Measurements from ENCODE around the gene POT1.

POT1 gene

GRCh38 chr7:124909808-124910207 is 19.8 kb downstream of the POT1 start:
- DNase-seq: no peak

GRCh38 chr7:124908259-124908658 is 21.4 kb downstream of the POT1 start:
- no peak for DNase-seq

- DNase-seq: no peak
Measured at GRCh38 chr7:124907490-124907889, 22.1 kb downstream of the POT1 start.

GRCh38 chr7:124898531-124898930 is 31.1 kb downstream of the POT1 start:
- DNase-seq: no peak

GRCh38 chr7:124896001-124896400 is 33.6 kb downstream of the POT1 start:
- DNase-seq: no peak

- no peak for DNase-seq
Measured at GRCh38 chr7:124893140-124893827, 36.3 kb downstream of the POT1 start.

- no peak for DNase-seq
Measured at GRCh38 chr7:124887247-124887646, 42.4 kb downstream of the POT1 start.

GRCh38 chr7:124881981-124882380 is 47.6 kb downstream of the POT1 start:
- no peak for DNase-seq

- no peak for DNase-seq
Measured at GRCh38 chr7:124879771-124880170, 49.9 kb downstream of the POT1 start.

- DNase-seq: no peak
Measured at GRCh38 chr7:124879103-124879502, 50.5 kb downstream of the POT1 start.

GRCh38 chr7:124874644-124875163 is 54.9 kb downstream of the POT1 start:
- DNase-seq: no peak

GRCh38 chr7:124857672-124858235 is 71.9 kb downstream of the POT1 start:
- DNase-seq: no peak

- no peak for DNase-seq
Measured at GRCh38 chr7:124856299-124856888, 73.2 kb downstream of the POT1 start.

- no peak for DNase-seq
Measured at GRCh38 chr7:124843336-124843735, 86.3 kb downstream of the POT1 start.

- no peak for DNase-seq
Measured at GRCh38 chr7:124840435-124840834, 89.2 kb downstream of the POT1 start.

- no peak for DNase-seq
Measured at GRCh38 chr7:124839687-124840086, 89.9 kb downstream of the POT1 start.

- DNase-seq: no peak
Measured at GRCh38 chr7:124836173-124836572, 93.5 kb downstream of the POT1 start.

- no peak for DNase-seq
Measured at GRCh38 chr7:124818807-124819206, 110.8 kb downstream of the POT1 start.

- no peak for DNase-seq
Measured at GRCh38 chr7:124813994-124814798, 115.4 kb downstream of the POT1 start.

- DNase-seq: no peak
Measured at GRCh38 chr7:124812764-124813163, 116.9 kb downstream of the POT1 start.

GRCh38 chr7:124811341-124811740 is 118.3 kb downstream of the POT1 start:
- DNase-seq: no peak

GRCh38 chr7:124810605-124811004 is 119.0 kb downstream of the POT1 start:
- DNase-seq: no peak

GRCh38 chr7:124808206-124808605 is 121.4 kb downstream of the POT1 start:
- DNase-seq: no peak

Measured in KG1 (cell line).